Stimulated activated CD8-positive, alpha-beta memory T cell treated with anti-CD3 and anti-CD28 coated beads, Interleukin-7, amount 100 ng/mL, for 48 hours (primary cell): ENCODE measurements around the gene NUSAP1.
A peak's percentile ranks its signal among the peaks of the same experiment; 100 is the strongest.
"Not testable (repeated sequence)": the region's sequence is repeated elsewhere in the genome, so short reads cannot be mapped to it uniquely, and the experiment has no call there.

ENCODE experiments used
- DNase-seq, 2 donors: peaks; one replicate each; pipeline ENCODE4 v3.0.0-alpha.2; 2020; ENCODE audit warnings: low read depth in 1 of 2; ENCODE audit errors: extremely low read depth in 1 of 2

The NUSAP1 gene

DNA sequence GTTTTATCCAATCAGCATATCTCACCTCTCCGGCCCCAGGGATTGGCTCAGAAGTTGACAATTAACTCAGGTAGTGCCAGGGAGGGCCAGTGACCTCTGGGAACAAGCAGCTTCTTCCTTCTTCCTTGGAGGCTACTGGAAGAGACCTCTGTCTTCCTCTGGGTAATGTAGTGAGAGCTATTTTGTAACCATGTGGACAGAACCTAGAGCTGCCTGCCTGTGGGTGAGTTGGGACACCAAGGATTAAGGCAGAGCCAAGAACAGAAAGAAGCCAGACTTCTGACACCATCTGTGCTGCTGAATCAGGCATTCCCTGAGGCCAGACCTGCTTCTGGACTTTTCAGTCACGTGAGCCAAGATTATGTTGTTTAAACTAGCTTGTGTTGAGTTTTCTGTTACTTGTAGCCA lies 75.6 kb downstream of the NUSAP1 start:
- no peak for DNase-seq

DNA sequence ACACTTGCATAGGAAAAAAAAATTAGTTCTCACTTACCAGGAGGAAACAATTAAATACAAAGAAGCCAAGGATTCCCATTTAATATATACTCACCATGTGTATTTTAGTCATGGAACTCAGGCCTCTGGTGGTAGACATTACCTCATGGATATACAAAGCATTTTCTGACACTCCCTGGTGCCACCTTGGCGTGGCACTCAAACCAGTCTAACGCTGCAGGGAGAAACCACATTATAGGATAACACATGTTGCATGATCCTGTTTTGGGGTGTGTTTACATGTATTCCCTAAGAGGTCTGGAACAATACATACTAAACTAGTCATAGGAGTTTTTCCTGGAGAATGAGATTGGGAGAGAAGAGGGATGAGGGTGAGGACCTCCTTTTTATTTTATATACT lies 78.3 kb downstream of the NUSAP1 start:
- no peak for DNase-seq

- DNase-seq: no peak
These were observed 78.8 kb downstream of the NUSAP1 start for GRCh38 chr15:41411441-41411840.

GRCh38 chr15:41416128-41416741 lies 83.6 kb downstream of the NUSAP1 start:
- DNase-seq: no peak

DNA sequence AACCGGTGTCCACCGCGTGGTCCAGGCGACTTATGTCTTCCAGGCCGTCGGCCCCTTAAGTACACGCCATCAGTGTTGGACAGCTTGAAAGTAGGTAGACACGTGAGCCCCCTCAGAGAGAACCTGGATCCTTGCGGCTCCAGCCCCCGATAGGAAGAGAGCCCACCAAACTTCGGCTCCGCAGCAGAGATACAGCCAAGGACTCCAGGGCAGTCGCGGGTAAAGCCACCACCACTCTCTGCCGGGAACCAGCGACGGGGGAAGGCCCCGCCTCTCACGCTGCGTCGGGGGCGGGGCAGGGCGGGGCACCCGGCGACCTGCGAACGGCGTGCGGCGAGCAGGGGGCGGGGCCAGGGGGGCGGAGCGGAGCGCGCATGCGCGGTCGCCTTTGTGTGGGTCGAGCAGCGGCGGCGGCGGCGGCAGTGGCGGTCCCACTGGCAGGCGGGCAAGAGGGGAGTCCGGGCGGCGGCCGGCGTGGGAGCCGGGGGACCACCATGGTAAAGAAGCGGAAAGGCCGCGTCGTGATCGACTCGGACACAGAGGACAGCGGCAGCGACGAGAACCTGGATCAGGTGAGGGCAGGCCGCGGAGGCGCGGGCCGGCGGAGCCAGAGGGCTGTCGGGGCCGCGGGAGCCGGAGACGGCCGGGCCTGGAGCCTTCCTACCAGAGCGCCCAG lies 84.2 kb downstream of the NUSAP1 start, which contains the start of gene RTF1:
Gene RTF1, plus strand, starts transcription at position 354 of the 676 bp plus-strand sequence. Its CDS starts 21 bp downstream, at position 375.
- peak; percentile 88 to 98 for DNase-seq

GRCh38 chr15:41417418-41418195 lies 84.9 kb downstream of the NUSAP1 start:
- no peak for DNase-seq

- DNase-seq: no peak
These were observed 91.4 kb downstream of the NUSAP1 start for GRCh38 chr15:41423979-41424659.

- no peak for DNase-seq
These were observed 92.1 kb downstream of the NUSAP1 start for GRCh38 chr15:41424809-41425208.

DNA sequence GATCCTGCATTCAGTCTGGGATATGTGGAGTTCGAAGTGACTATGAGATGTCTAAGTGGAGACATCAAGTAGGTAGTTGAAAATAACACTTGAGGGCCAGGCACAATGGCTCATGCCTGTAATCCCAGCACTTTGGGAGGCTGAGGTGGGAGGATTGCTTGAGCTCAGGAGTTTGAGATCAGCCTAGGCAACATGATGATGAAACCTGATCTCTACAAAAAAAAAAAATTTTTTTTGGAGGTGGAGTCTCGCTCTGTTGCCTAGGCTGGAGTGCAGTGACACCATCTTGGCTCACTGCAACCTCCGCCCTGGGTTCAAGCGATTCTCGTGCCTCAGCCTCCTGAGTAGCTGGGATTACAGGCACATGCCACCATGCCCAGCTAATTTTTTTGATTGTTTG lies 93.2 kb downstream of the NUSAP1 start:
- not testable (repeated sequence) for DNase-seq

- DNase-seq: peak in 1 of 2 donors; percentile 23
These were observed 96.6 kb downstream of the NUSAP1 start for GRCh38 chr15:41429003-41429890.
